Measurements from ENCODE around the gene AVEN. TPM values are rescaled to one million over a fixed set of nuclear protein-coding genes. Genes with fewer than 3 reads are reported as not detected.

The AVEN gene
- total and polyA plus RNA-seq, 2 of the 4 experiments (the other 2 are of a cell fraction): 9.1 to 17.6 TPM

DNA sequence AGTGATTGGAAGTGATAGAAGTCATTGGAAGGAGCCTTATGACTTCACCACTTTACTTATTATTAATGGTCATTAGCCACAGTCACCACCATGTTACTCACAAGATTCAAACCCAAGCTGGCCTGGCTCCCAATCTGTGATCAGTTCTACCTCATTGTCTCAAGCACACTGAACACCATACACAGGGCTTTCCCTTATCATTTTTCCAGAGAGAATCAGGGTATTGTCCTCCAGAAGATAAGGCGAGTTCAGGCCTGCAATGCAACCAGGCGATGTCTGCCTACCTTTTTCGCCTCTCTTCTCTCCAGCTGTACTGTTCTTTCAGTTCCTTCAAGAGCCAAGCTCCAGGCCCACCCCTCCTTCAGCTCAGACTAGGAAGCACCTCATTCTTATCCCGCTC, 37.8 kb upstream of the AVEN start:
- Histone ChIP-seq H3K4me3 (ENCODE audit: insufficient read depth, low read depth, low read length) (no peak overlapping the region), H2AFZ (replicated peaks; ENCODE audit: low read length, poor library complexity) (no peak overlapping the region), H2BK15ac (ENCODE audit: low read depth, low read length) (no peak overlapping the region), H2BK20ac (ENCODE audit: low read depth, low read length) (no peak overlapping the region), H3K9me3 (ENCODE audit: control insufficient read depth, insufficient read depth, low read length) (no peaks in the 10 kb centered on the region), H3K18ac (ENCODE audit: low read depth, low read length) (no peak overlapping the region), H3K4ac (ENCODE audit: low read depth, low read length) (no peak overlapping the region), H3K9me1 (ENCODE audit: insufficient read depth, low read length) (no peaks in the 10 kb centered on the region), H3K4me1 (ENCODE audit: control insufficient read depth, insufficient read depth, low read length) (no peaks in the 10 kb centered on the region), H3K79me1 (ENCODE audit: low read depth in 1 of 2, low read length in 2 of 2) (no peaks in the 10 kb centered on the region), H2AK9ac (replicated peaks; ENCODE audit: low read depth, low read length, poor library complexity) (no peak overlapping the region), H3K27me3 (ENCODE audit: control insufficient read depth, insufficient read depth, low read length) (no peaks in the 10 kb centered on the region), H4K5ac (ENCODE audit: low read depth, low read length) (no peak overlapping the region), H2BK120ac (ENCODE audit: low read depth, low read length) (no peak overlapping the region), H3K56ac (ENCODE audit: extremely low read depth, insufficient read depth, low read length) (no peak overlapping the region), H3K23ac (ENCODE audit: low read depth, low read length) (no peak overlapping the region), H2AK5ac (ENCODE audit: low read depth, low read length) (no peak overlapping the region), H3K27ac (ENCODE audit: insufficient read depth, low read length) (no peak overlapping the region), H4K91ac (ENCODE audit: insufficient read depth, low read depth, low read length) (no peak overlapping the region), H3K9ac (ENCODE audit: low read depth, low read length) (no peak overlapping the region), H3K14ac (replicated peaks; ENCODE audit: low read depth, low read length) (no peak overlapping the region), H3K36me3 (ENCODE audit: control insufficient read depth, insufficient read depth, low read length) (no peaks in the 10 kb centered on the region), H2BK5ac (ENCODE audit: low read depth, low read length, poor library complexity, severe bottlenecking) (no peak overlapping the region), H4K8ac (ENCODE audit: low read depth in 2 of 2, low read length in 2 of 2) (no peak overlapping the region), H3K4me2 (ENCODE audit: low read depth, low read length) (no peak overlapping the region), H4K20me1 (ENCODE audit: insufficient read depth, low read length) (no peaks in the 10 kb centered on the region)
- TF ChIP-seq, protein P1, sequence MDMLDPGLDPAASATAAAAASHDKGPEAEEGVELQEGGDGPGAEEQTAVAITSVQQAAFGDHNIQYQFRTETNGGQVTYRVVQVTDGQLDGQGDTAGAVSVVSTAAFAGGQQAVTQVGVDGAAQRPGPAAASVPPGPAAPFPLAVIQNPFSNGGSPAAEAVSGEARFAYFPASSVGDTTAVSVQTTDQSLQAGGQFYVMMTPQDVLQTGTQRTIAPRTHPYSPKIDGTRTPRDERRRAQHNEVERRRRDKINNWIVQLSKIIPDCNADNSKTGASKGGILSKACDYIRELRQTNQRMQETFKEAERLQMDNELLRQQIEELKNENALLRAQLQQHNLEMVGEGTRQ (IDR thresholded peaks at IDR 0.05; ENCODE audit: low read depth, low read length): no peak
- TF ChIP-seq SMC3 (IDR thresholded peaks at IDR 0.05; ENCODE audit: low read depth, low read length) (no peak), CEBPB (IDR thresholded peaks at IDR 0.05; ENCODE audit: low read depth, low read length) (no peak)
- TF ChIP-seq, protein P2, sequence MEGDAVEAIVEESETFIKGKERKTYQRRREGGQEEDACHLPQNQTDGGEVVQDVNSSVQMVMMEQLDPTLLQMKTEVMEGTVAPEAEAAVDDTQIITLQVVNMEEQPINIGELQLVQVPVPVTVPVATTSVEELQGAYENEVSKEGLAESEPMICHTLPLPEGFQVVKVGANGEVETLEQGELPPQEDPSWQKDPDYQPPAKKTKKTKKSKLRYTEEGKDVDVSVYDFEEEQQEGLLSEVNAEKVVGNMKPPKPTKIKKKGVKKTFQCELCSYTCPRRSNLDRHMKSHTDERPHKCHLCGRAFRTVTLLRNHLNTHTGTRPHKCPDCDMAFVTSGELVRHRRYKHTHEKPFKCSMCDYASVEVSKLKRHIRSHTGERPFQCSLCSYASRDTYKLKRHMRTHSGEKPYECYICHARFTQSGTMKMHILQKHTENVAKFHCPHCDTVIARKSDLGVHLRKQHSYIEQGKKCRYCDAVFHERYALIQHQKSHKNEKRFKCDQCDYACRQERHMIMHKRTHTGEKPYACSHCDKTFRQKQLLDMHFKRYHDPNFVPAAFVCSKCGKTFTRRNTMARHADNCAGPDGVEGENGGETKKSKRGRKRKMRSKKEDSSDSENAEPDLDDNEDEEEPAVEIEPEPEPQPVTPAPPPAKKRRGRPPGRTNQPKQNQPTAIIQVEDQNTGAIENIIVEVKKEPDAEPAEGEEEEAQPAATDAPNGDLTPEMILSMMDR (conservative IDR thresholded peaks at IDR 0.05; ENCODE audit: low read depth, low read length): no peak
- intact Hi-C loops (cut with micrococcal nuclease): no loop called here
- CTCF ChIA-PET: no interaction called here
- in situ Hi-C loops (cut with MboI; ENCODE audit: low sequenced_read_pairs): no loop called here
- no peak for DNase-seq
- no TSS peak for BruUV-seq (replicated peaks)
- dilution Hi-C loops (cut with HindIII; ENCODE audit: low sequenced_read_pairs, unreplicated experiment): no loop called here
- 78% methylated on average over 3 of the region's 4 CpGs; no CpG with 5 or more reads in 1 of the 2 experiments for WGBS, 2 experiments (ENCODE audit: extremely low coverage in 2 of 2, insufficient read length in 1 of 2)
- ATAC-seq (ENCODE audit: low read depth): no peak
- POLR2A ChIA-PET (ENCODE audit: unreplicated experiment): no interaction called here

Measured in IMR-90 (cell line).